ENCODE data around the gene ATP1A2. TPM values are rescaled to one million over a fixed set of nuclear protein-coding genes. Genes with fewer than 3 reads are reported as not detected.

Gene ATP1A2
- total RNA-seq (2013; cell fraction: nucleolus; rRNA removed) = not detected in 2 replicates
- not detected in 2 replicates for total RNA-seq (2014; rRNA removed)
- total RNA-seq (2014; rRNA removed; fragmentation: Illumina TruSeq; extraction: Trizol) = not detected in 2 replicates
- not detected in 2 replicates for total RNA-seq (2021)
- not detected for polyA plus RNA-seq (2011; ENCODE audit: low read depth)
- 0.03 and 0.15 TPM in 2 replicates for polyA plus RNA-seq (2011; rRNA removed)
- polyA plus RNA-seq (2011; cell fraction: cytosol; rRNA removed) = 0.16 TPM in 1 of 2 replicates, not detected in the other
- polyA plus RNA-seq (2011; cell fraction: nucleus; rRNA removed) = 0.06 TPM in 1 of 2 replicates, not detected in the other
- not detected in 2 replicates for polyA plus RNA-seq (2012)
- not detected in 2 replicates for polyA plus RNA-seq (2014; fragmentation: Illumina TruSeq; extraction: Trizol)
- polyA plus RNA-seq (2014; fragmentation: Nextera tagmentation; extraction: Ambion mirVana) = not detected
- polyA plus RNA-seq (2014; rRNA removed) = not detected in 2 replicates
- polyA plus RNA-seq (2016; fragmentation: Nextera tagmentation; extraction: Ambion mirVana) = not detected
- polyA minus RNA-seq (2011; rRNA and poly(A)+ RNA removed) = not detected in 2 replicates
- polyA minus RNA-seq (2011; cell fraction: cytosol; rRNA and poly(A)+ RNA removed) = not detected in 2 replicates
- not detected in 2 replicates for polyA minus RNA-seq (2011; cell fraction: nucleus; rRNA and poly(A)+ RNA removed)
- not detected for Bru-seq, nascent RNA
- BruChase-seq, experiment 1, labeled RNA remaining after a 6-hour chase = not detected
- not detected for BruChase-seq, experiment 2, labeled RNA remaining after a 2-hour chase
- long read RNA-seq, experiment 1 = 0 reads
- long read RNA-seq, experiment 2 = 0 reads

DNA sequence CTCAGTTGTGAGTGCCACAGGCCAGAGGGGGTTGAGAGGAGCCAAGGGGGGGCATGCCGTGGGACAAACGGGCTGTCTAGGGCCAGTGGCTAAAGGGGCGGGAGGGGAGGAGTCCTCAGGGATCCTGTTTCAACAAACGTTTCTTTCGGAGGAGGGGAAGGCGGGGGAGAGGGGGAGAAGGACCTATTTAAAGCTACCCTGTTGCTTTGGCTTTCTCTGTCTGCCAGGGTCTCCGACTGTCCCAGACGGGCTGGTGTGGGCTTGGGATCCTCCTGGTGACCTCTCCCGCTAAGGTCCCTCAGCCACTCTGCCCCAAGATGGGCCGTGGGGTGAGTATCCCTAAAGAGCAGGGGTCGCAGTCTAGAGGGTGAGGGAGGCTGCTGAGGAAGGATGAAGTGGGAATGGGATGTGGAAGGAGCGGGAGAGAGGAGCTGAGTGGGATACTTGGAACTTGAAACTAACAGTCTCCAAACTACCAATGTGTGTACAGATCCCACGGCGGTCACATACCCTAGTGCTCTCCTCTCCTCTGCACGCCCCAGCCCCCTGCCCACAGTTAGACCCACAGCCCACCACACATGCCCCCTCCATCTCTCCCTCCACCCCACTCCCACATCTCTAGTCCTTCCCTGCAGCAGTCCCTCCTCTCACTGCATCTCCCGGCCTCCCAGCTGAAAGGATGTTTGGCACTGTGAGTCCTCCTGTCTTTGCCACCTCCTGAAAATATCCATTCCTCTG, at the start of gene ATP1A2:
ATP1A2 (plus strand) TSS at position 215 of the 738 bp plus-strand sequence; CDS start at position 318, 103 bp downstream.
- DNase-seq (ENCODE audit: low read depth, low spot score) = no peak
- Histone ChIP-seq H4K20me1 (ENCODE audit: control insufficient read depth, insufficient read depth) (0 out of 2 replicates have a peak, but pooled peaks cover 3% of the 10 kb centered on the region), H3K4me3 (no peak within 1 kb of the TSS), H3K9ac (ENCODE audit: control insufficient read depth, insufficient read depth, low read length) (no peak within 1 kb of the TSS), H3K4me1 (ENCODE audit: control insufficient read depth, insufficient read depth, low read length) (no peaks in the 10 kb centered on the region), H3K27me3 (replicated peaks in 1 of 2; ENCODE audit: control insufficient read depth in 2 of 2, insufficient read depth in 2 of 2, low read length in 1 of 2) (peaks cover 0 to 7% of the 10 kb centered on the region in 2 experiments), H2AFZ (ENCODE audit: control insufficient read depth, low read depth, low read length) (no peak within 1 kb of the TSS), H3K79me2 (ENCODE audit: control insufficient read depth, insufficient read depth, low read length) (no peaks in the 10 kb centered on the region), H3K9me3 (replicated peaks; ENCODE audit: control insufficient read depth, insufficient read depth, low read length) (no peaks in the 10 kb centered on the region), H3K36me3 (ENCODE audit: control insufficient read depth in 2 of 2, insufficient read depth in 2 of 2, low read length in 1 of 2) (no peaks in the 10 kb centered on the region), H3K27ac (ENCODE audit: control insufficient read depth, insufficient read depth) (no peak within 1 kb of the TSS), H3K4me2 (ENCODE audit: control insufficient read depth, insufficient read depth) (no peak within 1 kb of the TSS)
- no TSS peak for BruUV-seq (replicated peaks)
- ChIA-PET CTCF (interaction anchor here (1.1 kb wide), 1 partner anchor 136 kb away, joined by 4 read pairs; no protein-coding TSS in a partner anchor), POLR2A (no interaction called here), SMC1A (ENCODE audit: uncharacterized antibody, unreplicated experiment) (no interaction called here), RAD21 (ENCODE audit: unreplicated experiment) (no interaction called here)
- FAIRE-seq = no peak
- in situ Hi-C loops (cut with MboI) (no loop called here), intact Hi-C loops (cut with micrococcal nuclease; ENCODE audit: unreplicated experiment) (no loop called here)
- no peak for ATAC-seq
- TF ChIP-seq, protein P1, sequence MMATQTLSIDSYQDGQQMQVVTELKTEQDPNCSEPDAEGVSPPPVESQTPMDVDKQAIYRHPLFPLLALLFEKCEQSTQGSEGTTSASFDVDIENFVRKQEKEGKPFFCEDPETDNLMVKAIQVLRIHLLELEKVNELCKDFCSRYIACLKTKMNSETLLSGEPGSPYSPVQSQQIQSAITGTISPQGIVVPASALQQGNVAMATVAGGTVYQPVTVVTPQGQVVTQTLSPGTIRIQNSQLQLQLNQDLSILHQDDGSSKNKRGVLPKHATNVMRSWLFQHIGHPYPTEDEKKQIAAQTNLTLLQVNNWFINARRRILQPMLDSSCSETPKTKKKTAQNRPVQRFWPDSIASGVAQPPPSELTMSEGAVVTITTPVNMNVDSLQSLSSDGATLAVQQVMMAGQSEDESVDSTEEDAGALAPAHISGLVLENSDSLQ (IDR thresholded peaks at IDR 0.05) = no peak
- no peak for TF ChIP-seq BMI1 (IDR thresholded peaks at IDR 0.05; ENCODE audit: borderline replicate concordance)
- TF ChIP-seq SUZ12 (IDR thresholded peaks at IDR 0.05; ENCODE audit: unreplicated experiment) = no peak
- TF ChIP-seq RAD51 (IDR thresholded peaks at IDR 0.05) = no peak
- WGBS (ENCODE audit: insufficient coverage, insufficient replicate concordance, low lambda C conversion rate, missing lambda C conversion rate) = 2% methylated on average over 10 of the region's 16 CpGs
